Measurements from ENCODE around the gene MTO1. TPM values are rescaled to one million over a fixed set of nuclear protein-coding genes. Genes with fewer than 3 reads are reported as not detected.

MTO1 gene
- total and polyA plus RNA-seq, 2 experiments from 2014 or later = 27.7 to 36.7 TPM

DNA sequence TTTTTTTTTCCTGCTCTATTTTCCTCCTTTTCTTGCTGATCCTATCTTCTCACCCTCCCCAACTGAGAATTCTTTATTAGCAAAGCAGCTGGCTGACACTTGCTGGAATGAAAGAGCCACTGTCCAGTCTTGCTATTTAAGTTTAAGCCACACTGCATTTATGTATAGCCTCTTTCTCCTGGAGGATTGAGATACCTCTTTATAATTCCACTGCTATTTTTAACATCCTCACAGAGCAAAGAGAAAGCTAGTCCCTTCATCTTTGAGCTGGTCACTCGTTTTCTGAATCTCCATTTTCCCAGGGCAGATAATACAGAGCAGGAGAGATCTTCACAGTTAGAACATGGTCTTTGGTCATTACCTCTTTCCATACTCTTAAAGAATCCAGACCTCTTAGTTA, 95.3 kb downstream of the MTO1 start:
- DNase-seq (ENCODE audit: low spot score) (no peak), ATAC-seq (no peak)
- no peaks in the 10 kb centered on the region for H3K36me3 Mint-ChIP-seq (ENCODE audit: low read depth)
- no peaks in the 10 kb centered on the region for H3F3A ChIP-seq (replicated peaks; ENCODE audit: low read depth)
- no peak overlapping the region for H3K4me3 ChIP-seq
- no peaks in the 10 kb centered on the region for H3K36me3 ChIP-seq (ENCODE audit: insufficient read depth)
- TF ChIP-seq, protein P1, sequence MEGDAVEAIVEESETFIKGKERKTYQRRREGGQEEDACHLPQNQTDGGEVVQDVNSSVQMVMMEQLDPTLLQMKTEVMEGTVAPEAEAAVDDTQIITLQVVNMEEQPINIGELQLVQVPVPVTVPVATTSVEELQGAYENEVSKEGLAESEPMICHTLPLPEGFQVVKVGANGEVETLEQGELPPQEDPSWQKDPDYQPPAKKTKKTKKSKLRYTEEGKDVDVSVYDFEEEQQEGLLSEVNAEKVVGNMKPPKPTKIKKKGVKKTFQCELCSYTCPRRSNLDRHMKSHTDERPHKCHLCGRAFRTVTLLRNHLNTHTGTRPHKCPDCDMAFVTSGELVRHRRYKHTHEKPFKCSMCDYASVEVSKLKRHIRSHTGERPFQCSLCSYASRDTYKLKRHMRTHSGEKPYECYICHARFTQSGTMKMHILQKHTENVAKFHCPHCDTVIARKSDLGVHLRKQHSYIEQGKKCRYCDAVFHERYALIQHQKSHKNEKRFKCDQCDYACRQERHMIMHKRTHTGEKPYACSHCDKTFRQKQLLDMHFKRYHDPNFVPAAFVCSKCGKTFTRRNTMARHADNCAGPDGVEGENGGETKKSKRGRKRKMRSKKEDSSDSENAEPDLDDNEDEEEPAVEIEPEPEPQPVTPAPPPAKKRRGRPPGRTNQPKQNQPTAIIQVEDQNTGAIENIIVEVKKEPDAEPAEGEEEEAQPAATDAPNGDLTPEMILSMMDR (conservative IDR thresholded peaks at IDR 0.05; ENCODE audit: low read depth in 2 of 2) = no peak
- no peak for TF ChIP-seq POLR2AphosphoS5 (IDR thresholded peaks at IDR 0.05; ENCODE audit: low read depth)
- TF ChIP-seq JUNB (IDR thresholded peaks at IDR 0.05; ENCODE audit: unreplicated experiment) = no peak
- TF ChIP-seq ZNF331 (CRISPR knock-in tag; IDR thresholded peaks at IDR 0.05; ENCODE audit: low read depth) = no peak
- no peak for TF ChIP-seq CREB1 (CRISPR knock-in tag; IDR thresholded peaks at IDR 0.05; ENCODE audit: low read depth)
- no peak for TF ChIP-seq STAT1 (IDR thresholded peaks at IDR 0.05; ENCODE audit: unreplicated experiment)
- TF ChIP-seq ZNF114 (CRISPR knock-in tag; IDR thresholded peaks at IDR 0.05) = no peak
- TF ChIP-seq, protein P2, sequence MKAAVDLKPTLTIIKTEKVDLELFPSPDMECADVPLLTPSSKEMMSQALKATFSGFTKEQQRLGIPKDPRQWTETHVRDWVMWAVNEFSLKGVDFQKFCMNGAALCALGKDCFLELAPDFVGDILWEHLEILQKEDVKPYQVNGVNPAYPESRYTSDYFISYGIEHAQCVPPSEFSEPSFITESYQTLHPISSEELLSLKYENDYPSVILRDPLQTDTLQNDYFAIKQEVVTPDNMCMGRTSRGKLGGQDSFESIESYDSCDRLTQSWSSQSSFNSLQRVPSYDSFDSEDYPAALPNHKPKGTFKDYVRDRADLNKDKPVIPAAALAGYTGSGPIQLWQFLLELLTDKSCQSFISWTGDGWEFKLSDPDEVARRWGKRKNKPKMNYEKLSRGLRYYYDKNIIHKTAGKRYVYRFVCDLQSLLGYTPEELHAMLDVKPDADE (IDR thresholded peaks at IDR 0.05) = no peak
- no peak for TF ChIP-seq EZH2phosphoT487 (IDR thresholded peaks at IDR 0.05; ENCODE audit: unreplicated experiment)
- no peak for TF ChIP-seq NANOG (IDR thresholded peaks at IDR 0.05; ENCODE audit: borderline replicate concordance)
- TF ChIP-seq ZNF462 (CRISPR knock-in tag; IDR thresholded peaks at IDR 0.05) = no peak
- no peak for TF ChIP-seq EZH2 (IDR thresholded peaks at IDR 0.05; ENCODE audit: low read depth, unreplicated experiment)
- TF ChIP-seq, protein P3, sequence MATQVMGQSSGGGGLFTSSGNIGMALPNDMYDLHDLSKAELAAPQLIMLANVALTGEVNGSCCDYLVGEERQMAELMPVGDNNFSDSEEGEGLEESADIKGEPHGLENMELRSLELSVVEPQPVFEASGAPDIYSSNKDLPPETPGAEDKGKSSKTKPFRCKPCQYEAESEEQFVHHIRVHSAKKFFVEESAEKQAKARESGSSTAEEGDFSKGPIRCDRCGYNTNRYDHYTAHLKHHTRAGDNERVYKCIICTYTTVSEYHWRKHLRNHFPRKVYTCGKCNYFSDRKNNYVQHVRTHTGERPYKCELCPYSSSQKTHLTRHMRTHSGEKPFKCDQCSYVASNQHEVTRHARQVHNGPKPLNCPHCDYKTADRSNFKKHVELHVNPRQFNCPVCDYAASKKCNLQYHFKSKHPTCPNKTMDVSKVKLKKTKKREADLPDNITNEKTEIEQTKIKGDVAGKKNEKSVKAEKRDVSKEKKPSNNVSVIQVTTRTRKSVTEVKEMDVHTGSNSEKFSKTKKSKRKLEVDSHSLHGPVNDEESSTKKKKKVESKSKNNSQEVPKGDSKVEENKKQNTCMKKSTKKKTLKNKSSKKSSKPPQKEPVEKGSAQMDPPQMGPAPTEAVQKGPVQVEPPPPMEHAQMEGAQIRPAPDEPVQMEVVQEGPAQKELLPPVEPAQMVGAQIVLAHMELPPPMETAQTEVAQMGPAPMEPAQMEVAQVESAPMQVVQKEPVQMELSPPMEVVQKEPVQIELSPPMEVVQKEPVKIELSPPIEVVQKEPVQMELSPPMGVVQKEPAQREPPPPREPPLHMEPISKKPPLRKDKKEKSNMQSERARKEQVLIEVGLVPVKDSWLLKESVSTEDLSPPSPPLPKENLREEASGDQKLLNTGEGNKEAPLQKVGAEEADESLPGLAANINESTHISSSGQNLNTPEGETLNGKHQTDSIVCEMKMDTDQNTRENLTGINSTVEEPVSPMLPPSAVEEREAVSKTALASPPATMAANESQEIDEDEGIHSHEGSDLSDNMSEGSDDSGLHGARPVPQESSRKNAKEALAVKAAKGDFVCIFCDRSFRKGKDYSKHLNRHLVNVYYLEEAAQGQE (IDR thresholded peaks at IDR 0.05; ENCODE audit: unreplicated experiment) = no peak
- peak overlapping the region; percentile 84 for H2AFZ ChIP-seq
- no peaks in the 10 kb centered on the region for H3K9me2 ChIP-seq (ENCODE audit: insufficient read depth)
- no peak overlapping the region for H3K4me2 ChIP-seq
- peaks cover 5% of the 10 kb centered on the region for H3K27me3 Mint-ChIP-seq (ENCODE audit: insufficient read depth, low read depth, poor library complexity)
- no peaks in the 10 kb centered on the region for H4K20me1 ChIP-seq (replicated peaks; ENCODE audit: insufficient read depth)
- H3K9me3 Mint-ChIP-seq = no peaks in the 10 kb centered on the region; the same call in 2 of the 3 replicates
- H3K27me3 ChIP-seq (ENCODE audit: insufficient read depth) = no peaks in the 10 kb centered on the region
- H3K4me1 Mint-ChIP-seq = peaks cover 30% of the 10 kb centered on the region
- no peak overlapping the region for H3K27ac Mint-ChIP-seq
- no peak overlapping the region for H3K4me3 Mint-ChIP-seq
- no peak overlapping the region for H3K27ac ChIP-seq (ENCODE audit: low read depth)
- no peaks in the 10 kb centered on the region for H3K79me2 ChIP-seq (replicated peaks; ENCODE audit: insufficient read depth)
- H3K4me1 ChIP-seq (ENCODE audit: insufficient read depth) = peaks cover 13% of the 10 kb centered on the region
